SK-N-SH treated with all-trans-retinoic acid at 6 μM for 48 hours (cell line): ENCODE data around the gene GALNT17.

Experiments
- ATAC-seq: fragments of 200-7000 bp; cut with Tn5 transposase; 3 replicates; pipeline ENCODE4 v1.9.1; 2020; ENCODE audit warnings: mild to moderate bottlenecking, moderate library complexity
- ARNTL ChIP-seq: fragments of 450-650 bp; formaldehyde crosslinking; IDR thresholded peaks from 2 replicates; pipeline ENCODE4 v1.5.0; 2020; ENCODE audit warnings: low read depth, mild to moderate bottlenecking, moderate library complexity, borderline replicate concordance
- BACH2 ChIP-seq: fragments of 250-450 bp; sonication (Bioruptor Pico); IDR thresholded peaks from 2 replicates; pipeline ENCODE4 v1.9.0; 2021; ENCODE audit warnings: mild to moderate bottlenecking, borderline replicate concordance
- CSDC2 ChIP-seq: fragments of 250-450 bp; sonication (Bioruptor Pico); IDR thresholded peaks from 2 replicates; pipeline ENCODE4 v1.5.0; 2020; ENCODE audit warnings: mild to moderate bottlenecking, moderate library complexity
- ESRRG ChIP-seq: fragments of 250-450 bp; sonication (Bioruptor Pico); IDR thresholded peaks from 2 replicates; pipeline ENCODE4 v1.6.1; 2021; ENCODE audit warnings: mild to moderate bottlenecking
- GLIS3 ChIP-seq: fragments of 250-450 bp; sonication (Bioruptor Pico); IDR thresholded peaks from 2 replicates; pipeline ENCODE4 v1.5.0; 2020; ENCODE audit warnings: mild to moderate bottlenecking, moderate library complexity
- ISL1 ChIP-seq: fragments of 250-450 bp; sonication (Bioruptor Pico); IDR thresholded peaks from 2 replicates; pipeline ENCODE4 v2.1.2; 2022; ENCODE audit warnings: mild to moderate bottlenecking, moderate library complexity
- OSR1 ChIP-seq: fragments of 250-450 bp; sonication (Bioruptor Pico); IDR thresholded peaks from 2 replicates; pipeline ENCODE4 v1.8.0; 2022; ENCODE audit warnings: moderate library complexity, mild to moderate bottlenecking, inconsistent platforms
- PPARA ChIP-seq: fragments of 250-450 bp; sonication (Bioruptor Pico); IDR thresholded peaks from 2 replicates; pipeline ENCODE4 v1.5.0; 2020; ENCODE audit warnings: mild to moderate bottlenecking, borderline replicate concordance
- RARB ChIP-seq: fragments of 250-450 bp; sonication (Bioruptor Pico); IDR thresholded peaks from 2 replicates; pipeline ENCODE4 v1.8.0; 2021; ENCODE audit warnings: mild to moderate bottlenecking, moderate library complexity
- SNAI2 ChIP-seq: fragments of 250-450 bp; sonication (Bioruptor Pico); IDR thresholded peaks from 2 replicates; pipeline ENCODE4 v1.5.0; 2020; ENCODE audit warnings: mild to moderate bottlenecking, moderate library complexity
- TCF4 ChIP-seq: fragments of 250-450 bp; sonication (Bioruptor Pico); IDR thresholded peaks from 2 replicates; pipeline ENCODE4 v1.8.0; 2021; ENCODE audit warnings: mild to moderate bottlenecking, moderate library complexity, borderline replicate concordance
- TOX ChIP-seq: fragments of 250-450 bp; sonication (Bioruptor Pico); IDR thresholded peaks from 2 replicates; pipeline ENCODE4 v1.8.0; 2021; ENCODE audit warnings: mild to moderate bottlenecking, moderate library complexity, borderline replicate concordance
- ZC3H10 ChIP-seq: fragments of 250-450 bp; sonication (Bioruptor Pico); IDR thresholded peaks from 2 replicates; pipeline ENCODE4 v1.5.1; 2021; ENCODE audit warnings: mild to moderate bottlenecking, moderate library complexity
- ZFP3 ChIP-seq: fragments of 250-450 bp; sonication (Bioruptor Pico); IDR thresholded peaks from 2 replicates; pipeline ENCODE4 v1.5.0; 2020; ENCODE audit warnings: mild to moderate bottlenecking, moderate library complexity
- ZFP30 ChIP-seq: fragments of 450-650 bp; formaldehyde crosslinking; IDR thresholded peaks from 2 replicates; pipeline ENCODE4 v1.5.0; 2022; ENCODE audit warnings: mild to moderate bottlenecking, moderate library complexity
- ZNF565 ChIP-seq: fragments of 450-650 bp; formaldehyde crosslinking; conservative IDR thresholded peaks from 2 replicates; pipeline ENCODE4 v1.5.0; 2020; ENCODE audit warnings: low read depth, mild to moderate bottlenecking, moderate library complexity
- ZNF70 ChIP-seq: fragments of 450-650 bp; formaldehyde crosslinking; IDR thresholded peaks from 2 replicates; pipeline ENCODE4 v1.5.0; 2020; ENCODE audit warnings: mild to moderate bottlenecking, moderate library complexity
- ZNF8 ChIP-seq: fragments of 450-650 bp; formaldehyde crosslinking; IDR thresholded peaks from 2 replicates; pipeline ENCODE4 v1.5.0; 2020; ENCODE audit warnings: mild to moderate bottlenecking, moderate library complexity
- TF ChIP-seq, protein P1 (sequence below): fragments of 250-450 bp; sonication (Bioruptor Pico); IDR thresholded peaks from 2 replicates; pipeline ENCODE4 v1.8.0; 2020; ENCODE audit warnings: mild to moderate bottlenecking, moderate library complexity, borderline replicate concordance
- TF ChIP-seq, protein P2 (sequence below): fragments of 250-450 bp; sonication (Bioruptor Pico); IDR thresholded peaks from 2 replicates; pipeline ENCODE4 v1.5.1; 2020; ENCODE audit warnings: low read depth, mild to moderate bottlenecking, moderate library complexity
- TF ChIP-seq, protein P3 (sequence below): fragments of 250-450 bp; sonication (Bioruptor Pico); IDR thresholded peaks from 2 replicates; pipeline ENCODE4 v1.8.0; 2021; ENCODE audit warnings: low read depth, mild to moderate bottlenecking, moderate library complexity, borderline replicate concordance
- TF ChIP-seq, protein P4 (sequence below): fragments of 250-450 bp; sonication (Bioruptor Pico); IDR thresholded peaks from 2 replicates; pipeline ENCODE4 v1.5.0; 2020; ENCODE audit warnings: mild to moderate bottlenecking, moderate library complexity

GALNT17 gene

DNA sequence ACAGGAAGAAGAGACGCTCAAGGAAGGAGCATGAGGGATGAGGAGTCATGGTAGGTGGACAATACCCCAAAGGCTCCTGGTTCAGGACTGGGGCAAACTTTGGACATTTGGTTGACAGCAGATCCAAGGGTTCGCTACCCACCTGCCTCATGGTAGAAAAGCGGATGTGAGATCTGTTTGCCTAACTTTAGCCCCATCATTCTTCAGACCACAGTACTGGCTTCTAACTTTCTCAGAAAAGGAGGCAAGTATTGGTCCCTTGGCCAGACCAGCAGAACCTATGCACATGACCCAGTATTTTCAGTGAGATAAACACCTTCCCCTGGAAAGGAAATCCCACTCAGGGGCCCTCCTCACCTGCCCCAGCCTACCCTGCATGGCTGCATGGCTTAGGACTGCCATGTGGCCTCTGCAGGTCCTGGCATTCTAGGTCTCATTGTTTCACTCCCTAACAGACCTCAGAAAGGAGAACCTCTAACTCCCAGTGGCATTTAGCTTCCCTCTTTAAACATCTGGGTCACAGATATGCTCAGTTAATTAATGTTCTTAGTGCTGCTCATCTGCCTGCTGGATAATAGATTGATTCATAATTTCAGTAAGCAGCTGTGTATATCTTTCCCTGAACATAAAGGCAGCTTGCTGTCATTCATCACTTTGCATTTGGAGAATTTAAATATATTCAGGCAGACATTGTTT is 574.1 kb downstream of the GALNT17 start:
- ATAC-seq: no peak

DNA sequence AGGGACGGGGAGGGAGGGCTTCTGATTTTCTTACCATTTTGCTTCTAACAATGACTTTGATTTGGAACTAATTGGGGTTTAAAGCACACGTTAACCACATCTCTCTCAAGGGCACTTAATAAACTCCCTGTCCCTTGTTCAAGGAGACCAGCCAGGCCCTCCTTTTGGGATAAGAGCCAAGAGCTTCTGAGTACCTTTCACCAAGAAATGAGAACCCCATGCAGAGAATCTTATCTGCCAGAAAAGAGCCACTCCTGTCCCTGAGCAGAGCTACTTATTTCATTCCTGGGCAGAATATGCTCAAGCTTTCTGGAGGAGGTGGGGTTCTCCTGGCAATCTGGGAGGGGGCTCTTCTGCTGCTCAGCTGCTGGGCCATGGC is 574.6 kb downstream of the GALNT17 start:
- no peak for ATAC-seq

More for the DNA sequence above, 574.1 kb downstream of the GALNT17 start:
- TF ChIP-seq ZNF70 (CRISPR knock-in tag): no peak
- no peak for TF ChIP-seq PPARA
- no peak for TF ChIP-seq CSDC2 (CRISPR knock-in tag)

DNA sequence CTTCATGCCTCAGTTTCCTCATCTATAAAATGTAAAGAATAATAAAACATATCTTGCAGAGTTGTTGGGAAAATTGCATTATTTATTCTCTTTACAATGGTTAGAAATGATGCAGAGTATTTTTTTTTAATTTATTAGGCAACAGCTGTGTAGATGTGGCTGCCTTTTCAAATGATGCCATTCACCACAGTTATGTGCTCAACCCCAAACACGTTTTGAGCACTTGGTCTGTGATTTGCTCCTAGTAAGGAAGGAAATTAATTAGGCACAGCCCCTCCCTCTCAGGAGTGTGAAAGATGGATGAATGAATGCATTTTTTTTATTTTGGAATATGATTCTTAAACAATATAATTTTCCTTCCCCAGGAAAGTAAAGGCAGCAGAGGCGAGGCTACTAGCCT is 575.1 kb downstream of the GALNT17 start:
- no peak for TF ChIP-seq ARNTL
- no peak for TF ChIP-seq ZNF70 (CRISPR knock-in tag)
- no peak for TF ChIP-seq ZNF8 (CRISPR knock-in tag)
- no peak for TF ChIP-seq TOX (CRISPR knock-in tag)
- no peak for TF ChIP-seq BACH2 (CRISPR knock-in tag)
- no peak for ATAC-seq

More for the DNA sequence above, 574.6 kb downstream of the GALNT17 start:
- TF ChIP-seq OSR1 (CRISPR knock-in tag): no peak
- TF ChIP-seq, protein P1, sequence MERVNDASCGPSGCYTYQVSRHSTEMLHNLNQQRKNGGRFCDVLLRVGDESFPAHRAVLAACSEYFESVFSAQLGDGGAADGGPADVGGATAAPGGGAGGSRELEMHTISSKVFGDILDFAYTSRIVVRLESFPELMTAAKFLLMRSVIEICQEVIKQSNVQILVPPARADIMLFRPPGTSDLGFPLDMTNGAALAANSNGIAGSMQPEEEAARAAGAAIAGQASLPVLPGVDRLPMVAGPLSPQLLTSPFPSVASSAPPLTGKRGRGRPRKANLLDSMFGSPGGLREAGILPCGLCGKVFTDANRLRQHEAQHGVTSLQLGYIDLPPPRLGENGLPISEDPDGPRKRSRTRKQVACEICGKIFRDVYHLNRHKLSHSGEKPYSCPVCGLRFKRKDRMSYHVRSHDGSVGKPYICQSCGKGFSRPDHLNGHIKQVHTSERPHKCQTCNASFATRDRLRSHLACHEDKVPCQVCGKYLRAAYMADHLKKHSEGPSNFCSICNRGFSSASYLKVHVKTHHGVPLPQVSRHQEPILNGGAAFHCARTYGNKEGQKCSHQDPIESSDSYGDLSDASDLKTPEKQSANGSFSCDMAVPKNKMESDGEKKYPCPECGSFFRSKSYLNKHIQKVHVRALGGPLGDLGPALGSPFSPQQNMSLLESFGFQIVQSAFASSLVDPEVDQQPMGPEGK (CRISPR knock-in tag): no peak
- TF ChIP-seq BACH2 (CRISPR knock-in tag): no peak
- no peak for TF ChIP-seq ZNF70 (CRISPR knock-in tag)
- no peak for TF ChIP-seq CSDC2 (CRISPR knock-in tag)
- TF ChIP-seq, protein P2, sequence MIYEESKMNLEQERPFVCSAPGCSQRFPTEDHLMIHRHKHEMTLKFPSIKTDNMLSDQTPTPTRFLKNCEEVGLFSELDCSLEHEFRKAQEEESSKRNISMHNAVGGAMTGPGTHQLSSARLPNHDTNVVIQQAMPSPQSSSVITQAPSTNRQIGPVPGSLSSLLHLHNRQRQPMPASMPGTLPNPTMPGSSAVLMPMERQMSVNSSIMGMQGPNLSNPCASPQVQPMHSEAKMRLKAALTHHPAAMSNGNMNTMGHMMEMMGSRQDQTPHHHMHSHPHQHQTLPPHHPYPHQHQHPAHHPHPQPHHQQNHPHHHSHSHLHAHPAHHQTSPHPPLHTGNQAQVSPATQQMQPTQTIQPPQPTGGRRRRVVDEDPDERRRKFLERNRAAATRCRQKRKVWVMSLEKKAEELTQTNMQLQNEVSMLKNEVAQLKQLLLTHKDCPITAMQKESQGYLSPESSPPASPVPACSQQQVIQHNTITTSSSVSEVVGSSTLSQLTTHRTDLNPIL (CRISPR knock-in tag): no peak
- no peak for TF ChIP-seq TOX (CRISPR knock-in tag)
- TF ChIP-seq ZFP3 (CRISPR knock-in tag): no peak
- no peak for TF ChIP-seq ESRRG (CRISPR knock-in tag)
- TF ChIP-seq ARNTL: no peak
- TF ChIP-seq, protein P3, sequence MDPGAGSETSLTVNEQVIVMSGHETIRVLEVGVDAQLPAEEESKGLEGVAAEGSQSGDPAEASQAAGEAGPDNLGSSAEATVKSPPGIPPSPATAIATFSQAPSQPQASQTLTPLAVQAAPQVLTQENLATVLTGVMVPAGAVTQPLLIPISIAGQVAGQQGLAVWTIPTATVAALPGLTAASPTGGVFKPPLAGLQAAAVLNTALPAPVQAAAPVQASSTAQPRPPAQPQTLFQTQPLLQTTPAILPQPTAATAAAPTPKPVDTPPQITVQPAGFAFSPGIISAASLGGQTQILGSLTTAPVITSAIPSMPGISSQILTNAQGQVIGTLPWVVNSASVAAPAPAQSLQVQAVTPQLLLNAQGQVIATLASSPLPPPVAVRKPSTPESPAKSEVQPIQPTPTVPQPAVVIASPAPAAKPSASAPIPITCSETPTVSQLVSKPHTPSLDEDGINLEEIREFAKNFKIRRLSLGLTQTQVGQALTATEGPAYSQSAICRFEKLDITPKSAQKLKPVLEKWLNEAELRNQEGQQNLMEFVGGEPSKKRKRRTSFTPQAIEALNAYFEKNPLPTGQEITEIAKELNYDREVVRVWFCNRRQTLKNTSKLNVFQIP (CRISPR knock-in tag): no peak
- TF ChIP-seq GLIS3 (CRISPR knock-in tag): no peak
- no peak for TF ChIP-seq ISL1 (CRISPR knock-in tag)
- no peak for TF ChIP-seq SNAI2 (CRISPR knock-in tag)
- TF ChIP-seq RARB (CRISPR knock-in tag): no peak
- TF ChIP-seq ZC3H10 (CRISPR knock-in tag): no peak
- no peak for TF ChIP-seq ZNF565
- TF ChIP-seq ZFP30 (CRISPR knock-in tag): no peak
- no peak for TF ChIP-seq TCF4 (CRISPR knock-in tag)
- TF ChIP-seq, protein P4, sequence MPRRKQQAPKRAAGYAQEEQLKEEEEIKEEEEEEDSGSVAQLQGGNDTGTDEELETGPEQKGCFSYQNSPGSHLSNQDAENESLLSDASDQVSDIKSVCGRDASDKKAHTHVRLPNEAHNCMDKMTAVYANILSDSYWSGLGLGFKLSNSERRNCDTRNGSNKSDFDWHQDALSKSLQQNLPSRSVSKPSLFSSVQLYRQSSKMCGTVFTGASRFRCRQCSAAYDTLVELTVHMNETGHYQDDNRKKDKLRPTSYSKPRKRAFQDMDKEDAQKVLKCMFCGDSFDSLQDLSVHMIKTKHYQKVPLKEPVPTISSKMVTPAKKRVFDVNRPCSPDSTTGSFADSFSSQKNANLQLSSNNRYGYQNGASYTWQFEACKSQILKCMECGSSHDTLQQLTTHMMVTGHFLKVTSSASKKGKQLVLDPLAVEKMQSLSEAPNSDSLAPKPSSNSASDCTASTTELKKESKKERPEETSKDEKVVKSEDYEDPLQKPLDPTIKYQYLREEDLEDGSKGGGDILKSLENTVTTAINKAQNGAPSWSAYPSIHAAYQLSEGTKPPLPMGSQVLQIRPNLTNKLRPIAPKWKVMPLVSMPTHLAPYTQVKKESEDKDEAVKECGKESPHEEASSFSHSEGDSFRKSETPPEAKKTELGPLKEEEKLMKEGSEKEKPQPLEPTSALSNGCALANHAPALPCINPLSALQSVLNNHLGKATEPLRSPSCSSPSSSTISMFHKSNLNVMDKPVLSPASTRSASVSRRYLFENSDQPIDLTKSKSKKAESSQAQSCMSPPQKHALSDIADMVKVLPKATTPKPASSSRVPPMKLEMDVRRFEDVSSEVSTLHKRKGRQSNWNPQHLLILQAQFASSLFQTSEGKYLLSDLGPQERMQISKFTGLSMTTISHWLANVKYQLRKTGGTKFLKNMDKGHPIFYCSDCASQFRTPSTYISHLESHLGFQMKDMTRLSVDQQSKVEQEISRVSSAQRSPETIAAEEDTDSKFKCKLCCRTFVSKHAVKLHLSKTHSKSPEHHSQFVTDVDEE: no peak

DNA sequence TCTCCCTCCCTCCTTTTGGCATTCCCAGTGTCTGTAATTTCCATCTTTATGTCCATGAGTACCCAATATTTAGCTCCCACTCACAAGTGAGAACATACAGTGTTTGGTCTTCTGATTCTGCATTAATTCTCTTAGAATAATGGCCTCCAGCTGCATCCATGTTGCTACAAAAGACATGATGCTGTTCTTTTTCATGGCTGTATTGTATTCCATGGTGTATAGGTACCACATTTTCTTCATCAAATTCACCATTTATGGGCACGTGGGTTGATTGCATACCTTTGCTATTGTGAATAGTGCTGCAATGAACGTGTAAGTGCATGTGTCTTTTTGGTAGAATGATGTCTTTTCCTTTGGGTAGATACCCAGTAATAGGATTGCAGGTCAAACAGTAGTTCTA is 576.8 kb downstream of the GALNT17 start:
- ATAC-seq: no peak
- no peak for TF ChIP-seq BACH2 (CRISPR knock-in tag)
- TF ChIP-seq TOX (CRISPR knock-in tag): no peak
- TF ChIP-seq, protein P3 (CRISPR knock-in tag): no peak
- no peak for TF ChIP-seq ZFP3 (CRISPR knock-in tag)
- TF ChIP-seq ZNF565: no peak
- TF ChIP-seq RARB (CRISPR knock-in tag): no peak
- TF ChIP-seq GLIS3 (CRISPR knock-in tag): no peak
- TF ChIP-seq, protein P4: no peak
- no peak for TF ChIP-seq CSDC2 (CRISPR knock-in tag)
- no peak for TF ChIP-seq ZNF70 (CRISPR knock-in tag)
- TF ChIP-seq OSR1 (CRISPR knock-in tag): no peak
- no peak for TF ChIP-seq SNAI2 (CRISPR knock-in tag)
